Suppressor macrophage treated with lipopolysaccharide for 4 hours (primary cell): ENCODE results near the gene WDR93.
"Not testable (repeated sequence)": the region's sequence is repeated elsewhere in the genome, so short reads cannot be mapped to it uniquely, and the experiment has no call there.

ENCODE experiments used
- DNase-seq: peaks from one replicate; pipeline ENCODE4 v3.0.0-alpha.2; 2020

WDR93 gene

DNA sequence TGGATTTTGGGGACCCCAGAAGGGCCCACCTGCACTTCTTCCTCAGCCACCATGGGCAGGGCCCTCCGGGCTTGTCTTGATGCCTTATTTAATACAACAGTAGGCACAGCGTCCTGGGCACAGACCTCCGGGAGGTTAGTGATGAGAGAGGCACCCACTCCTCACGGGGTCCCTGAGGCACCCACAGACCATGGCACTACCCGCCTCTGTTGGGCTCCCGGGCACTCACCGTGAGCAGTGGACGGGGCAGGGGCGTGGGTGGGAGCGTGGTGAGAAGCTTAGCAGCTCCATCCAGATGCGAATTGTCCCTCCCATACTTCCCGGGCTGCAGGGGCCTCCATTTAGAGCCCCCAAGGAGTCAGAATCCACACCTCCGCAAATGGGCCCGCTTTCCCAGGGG is 85.2 kb downstream of the WDR93 start:
- DNase-seq: no peak

DNA sequence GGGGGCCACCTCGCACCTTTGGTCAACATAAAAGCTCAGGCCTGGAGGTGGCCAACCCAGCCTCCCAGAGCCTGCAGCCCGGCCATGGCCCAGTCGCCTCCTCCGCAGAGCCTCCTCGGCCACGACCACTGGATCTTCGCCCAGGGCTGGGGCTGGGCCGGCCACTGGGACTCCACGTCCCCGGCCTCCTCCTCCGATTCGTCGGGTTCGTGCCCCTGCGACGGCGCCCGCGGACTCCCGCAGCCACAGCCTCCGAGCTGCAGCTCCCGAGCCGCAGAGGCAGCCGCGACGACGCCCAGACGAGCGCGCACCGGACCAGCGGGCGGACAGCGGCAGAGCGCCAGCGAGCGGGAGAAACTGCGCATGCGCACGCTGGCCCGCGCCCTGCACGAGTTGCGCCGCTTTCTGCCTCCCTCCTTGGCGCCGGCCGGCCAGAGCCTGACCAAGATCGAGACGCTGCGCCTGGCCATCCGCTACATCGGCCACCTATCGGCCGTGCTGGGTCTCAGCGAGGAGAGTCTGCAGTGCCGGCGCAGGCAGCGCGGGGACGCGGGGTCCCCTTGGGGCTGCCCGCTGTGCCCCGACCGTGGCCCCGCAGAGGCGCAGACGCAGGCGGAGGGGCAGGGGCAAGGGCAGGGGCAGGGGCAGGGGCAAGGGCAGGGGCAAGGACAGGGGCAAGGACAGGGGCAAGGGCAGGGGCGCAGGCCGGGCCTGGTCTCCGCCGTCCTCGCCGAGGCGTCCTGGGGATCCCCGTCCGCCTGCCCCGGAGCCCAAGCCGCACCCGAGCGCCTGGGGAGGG is 85.9 kb downstream of the WDR93 start, which contains the start of gene MESP2:
MESP2 (plus strand) TSS at position 59 of the 799 bp plus-strand sequence; CDS start at position 85, 26 bp downstream.
- peak; percentile 92 for DNase-seq

DNA sequence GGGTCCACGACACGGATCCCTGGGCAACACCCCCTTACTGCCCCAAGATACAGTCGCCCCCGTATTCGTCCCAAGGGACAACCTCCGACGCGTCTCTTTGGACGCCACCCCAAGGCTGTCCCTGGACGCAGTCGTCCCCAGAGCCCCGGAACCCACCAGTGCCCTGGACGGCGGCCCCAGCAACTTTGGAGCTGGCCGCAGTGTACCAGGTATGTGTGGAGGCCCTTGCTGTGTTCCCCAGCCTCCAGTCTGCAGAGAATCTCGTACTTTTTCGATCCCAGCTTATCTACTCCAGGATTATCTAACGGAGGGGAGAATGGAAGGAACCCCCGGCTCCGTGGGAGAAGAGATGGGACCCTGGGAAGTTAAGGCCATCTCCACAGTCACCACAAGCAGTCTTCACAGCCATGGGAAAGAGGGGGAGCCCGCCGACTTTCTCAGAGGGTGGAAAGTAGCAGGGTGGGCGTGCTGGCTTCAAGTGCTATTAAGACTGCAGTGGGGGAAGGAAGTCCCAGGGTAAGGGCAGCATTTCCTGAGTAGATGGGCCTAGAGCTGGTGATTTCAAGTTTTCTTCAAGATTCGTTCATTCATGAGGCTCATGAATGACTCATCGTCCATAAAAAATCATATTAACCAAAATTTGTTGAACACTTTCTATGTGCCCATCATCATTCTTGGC is 86.6 kb downstream of the WDR93 start:
- no peak for DNase-seq

- no peak for DNase-seq
Measured at GRCh38 chr15:89777782-89778380, 87.3 kb downstream of the WDR93 start.

- DNase-seq: no peak
Measured at GRCh38 chr15:89778861-89779260, 88.2 kb downstream of the WDR93 start.

DNA sequence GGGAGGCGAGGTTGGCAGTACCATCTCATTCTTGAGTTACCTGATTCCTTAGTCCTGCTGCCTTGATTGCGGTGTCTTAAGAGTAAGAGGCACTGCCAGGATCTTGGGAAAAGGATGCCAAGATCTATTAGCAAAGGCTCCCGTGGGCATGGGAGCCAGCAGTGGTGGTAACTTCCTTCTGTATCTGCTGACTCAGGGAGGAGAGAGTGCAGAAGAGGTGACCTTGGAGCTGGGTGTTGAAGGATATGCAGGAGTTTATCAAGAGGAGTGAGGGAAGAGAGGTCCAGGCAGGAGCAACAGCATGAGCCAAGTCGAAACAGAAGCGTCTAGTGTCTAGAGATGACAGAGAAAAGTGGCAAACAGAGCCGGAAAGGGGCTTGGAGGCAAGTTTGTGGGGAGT is 90.0 kb downstream of the WDR93 start:
- no peak for DNase-seq

DNA sequence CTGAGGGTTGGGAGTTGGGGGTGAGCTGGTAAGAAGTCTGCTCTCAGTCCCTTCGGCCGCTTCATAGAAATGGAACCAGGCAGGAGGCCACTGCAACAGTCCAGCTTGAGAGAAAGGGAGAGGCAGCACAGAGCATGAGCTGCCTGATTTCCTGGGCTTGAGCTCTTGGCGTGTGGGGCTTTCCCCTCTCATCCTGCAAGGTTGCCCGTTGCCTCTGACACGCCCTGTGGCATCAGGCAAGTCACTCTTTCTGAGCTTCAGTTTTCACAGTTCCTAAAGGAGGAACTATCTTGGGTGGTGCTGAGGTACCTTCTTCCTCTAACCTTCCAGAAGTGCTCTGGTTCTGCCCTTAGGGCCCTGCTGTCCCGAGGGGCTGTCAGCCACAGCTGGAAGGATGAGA is 90.4 kb downstream of the WDR93 start:
- peak; percentile 92 for DNase-seq

DNA sequence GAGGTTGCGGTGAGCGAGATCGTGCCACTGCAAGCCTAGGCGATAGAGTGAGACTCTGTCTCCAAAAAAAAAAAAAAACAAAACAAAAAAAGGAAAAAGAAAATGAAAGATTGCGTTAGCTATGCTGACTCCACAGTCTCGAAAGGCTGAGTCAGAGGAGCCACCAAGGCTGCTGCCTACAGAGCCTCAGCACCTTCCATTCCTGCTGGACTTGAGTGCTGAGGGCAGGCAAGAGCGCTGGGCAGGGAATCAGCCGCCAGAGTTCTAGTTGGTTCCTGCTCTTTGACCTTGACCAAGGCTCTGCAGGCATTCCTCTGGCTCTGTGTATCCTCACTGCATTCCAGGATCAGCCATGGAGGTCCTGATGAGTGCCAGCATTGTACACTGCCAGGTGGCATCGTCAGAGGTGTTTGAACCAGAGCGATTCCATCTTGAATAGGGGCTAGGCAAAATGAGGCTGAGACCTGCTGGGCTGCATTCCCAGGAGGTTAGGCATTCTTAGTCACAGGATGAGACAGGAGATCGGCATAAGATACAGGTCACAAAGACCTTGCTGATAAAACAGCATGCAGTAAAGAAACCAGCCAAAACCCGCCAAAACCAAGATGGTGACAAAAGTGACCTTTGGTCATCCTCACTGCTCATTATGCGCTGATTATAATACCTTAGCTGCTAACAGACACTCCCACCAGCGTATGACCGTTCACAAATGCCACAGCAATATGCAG is 91.4 kb downstream of the WDR93 start:
- DNase-seq: peak; percentile 89

- DNase-seq: peak; percentile 91
Measured at GRCh38 chr15:89782619-89782950, 92.0 kb downstream of the WDR93 start.

DNA sequence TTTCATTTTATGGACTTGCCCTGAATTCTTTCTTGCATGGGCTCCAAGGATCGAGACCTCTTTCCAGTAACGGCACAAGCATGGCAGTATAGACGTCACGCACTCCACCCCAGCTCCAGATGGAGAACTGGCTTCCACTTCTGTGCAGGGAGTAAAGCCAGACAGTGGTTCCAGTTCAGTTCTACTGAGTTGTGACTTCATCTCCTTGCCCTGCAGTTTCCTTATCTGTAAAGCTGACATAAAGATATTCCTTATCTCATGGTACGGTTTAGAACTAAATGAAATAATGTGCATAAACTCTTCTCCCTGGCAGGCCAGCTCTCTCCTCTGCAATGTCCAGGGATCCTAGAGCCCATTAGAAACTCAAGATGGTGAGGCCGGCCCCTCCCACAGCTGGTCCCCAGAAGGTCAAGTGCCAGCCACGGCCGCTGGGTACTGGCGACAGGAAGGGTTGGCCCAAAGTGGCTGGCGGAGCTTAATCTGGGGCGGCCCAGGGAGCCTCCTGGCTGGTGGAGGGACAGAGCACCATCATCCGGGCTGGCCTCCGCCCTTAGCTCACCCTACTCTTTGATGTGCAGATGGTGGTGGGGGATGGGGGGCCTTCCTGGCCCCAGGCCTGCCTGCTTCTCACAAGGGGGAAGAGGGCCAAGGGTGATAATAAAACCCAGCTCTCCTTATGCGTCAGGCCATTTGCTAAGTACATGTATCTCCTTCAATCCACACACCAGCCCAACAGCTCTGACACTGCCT is 92.7 kb downstream of the WDR93 start:
- peak; percentile 44 for DNase-seq

GRCh38 chr15:89783861-89784685 is 93.5 kb downstream of the WDR93 start:
- no peak for DNase-seq

DNA sequence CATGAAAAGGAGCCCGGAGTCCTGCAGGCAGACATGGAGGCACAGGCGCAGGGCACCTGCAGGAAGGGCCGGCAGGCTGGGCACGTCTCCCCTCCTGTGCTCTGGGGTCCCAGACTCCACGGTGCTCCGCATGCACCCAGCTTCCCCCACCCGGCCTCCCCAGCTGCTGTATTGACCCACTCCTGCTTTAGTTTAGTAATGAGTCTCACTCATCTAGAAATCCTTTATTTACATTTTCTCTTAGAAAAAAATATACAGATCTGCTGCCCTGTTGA is 94.0 kb downstream of the WDR93 start:
- DNase-seq: no peak

GRCh38 chr15:89785064-89785773 is 94.6 kb downstream of the WDR93 start:
- DNase-seq: no peak

DNA sequence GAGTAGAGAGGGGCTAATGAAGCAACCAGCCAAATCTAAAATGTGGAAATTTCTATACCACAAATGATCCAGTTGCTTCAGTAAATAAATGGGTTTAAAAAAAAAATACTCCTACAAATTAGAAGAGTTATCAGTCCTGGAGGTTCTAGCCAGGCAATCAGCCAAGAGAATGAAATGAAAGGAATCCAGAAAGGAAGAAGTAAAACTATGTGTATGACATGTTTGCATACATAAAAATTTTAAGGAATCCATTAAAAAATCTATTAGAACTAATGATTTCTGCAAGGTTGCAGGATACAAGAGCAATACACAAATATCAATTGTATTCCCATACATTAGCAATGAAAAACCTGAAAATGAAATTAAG is 95.1 kb downstream of the WDR93 start:
- DNase-seq: no peak

GRCh38 chr15:89787944-89788343 is 97.3 kb downstream of the WDR93 start:
- no peak for DNase-seq

GRCh38 chr15:89788585-89788984 is 98.0 kb downstream of the WDR93 start:
- DNase-seq: not testable (repeated sequence)

DNA sequence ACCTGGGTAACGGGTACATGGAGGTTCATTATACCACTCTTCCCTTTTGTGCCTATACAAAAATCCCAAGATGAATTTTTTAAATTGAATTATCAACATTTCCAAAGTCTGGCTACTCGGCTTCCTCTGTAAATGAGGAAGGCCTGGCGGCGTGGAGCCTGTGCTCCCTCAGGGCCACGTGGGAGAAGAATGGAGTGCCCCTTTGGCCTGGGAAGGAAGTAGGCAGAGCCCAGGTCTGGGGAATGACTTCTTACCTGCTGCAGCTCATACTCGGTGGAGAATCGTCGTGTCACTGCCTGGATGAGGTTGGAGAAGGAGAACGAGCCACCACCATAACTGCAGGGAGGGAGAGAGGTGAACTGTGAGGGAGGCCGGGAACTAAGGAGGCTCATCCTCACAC is 99.6 kb downstream of the WDR93 start:
- no peak for DNase-seq

DNA sequence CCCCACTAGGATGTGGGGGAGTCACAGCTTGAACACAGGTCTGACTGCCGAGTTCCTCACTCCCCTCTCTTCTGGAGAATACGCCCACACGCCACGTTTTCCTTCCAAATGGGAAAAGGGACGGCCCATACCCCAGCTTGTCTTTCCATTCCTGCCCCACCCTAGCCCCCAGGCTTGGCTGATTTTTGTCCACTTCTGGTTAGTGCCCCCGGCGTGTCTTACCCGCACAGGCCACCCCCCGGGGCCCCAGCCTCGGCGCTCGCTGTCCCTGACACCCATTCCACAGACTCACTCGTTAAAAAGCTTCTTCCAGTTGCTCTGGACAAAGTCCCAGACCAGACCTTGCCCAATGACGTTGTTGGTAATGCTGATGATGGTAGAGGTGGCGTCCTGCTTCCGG is 100.0 kb downstream of the WDR93 start:
- DNase-seq: no peak

- no peak for DNase-seq
Measured at GRCh38 chr15:89792106-89792805, 101.6 kb downstream of the WDR93 start.
